Aorta (tissue), 5 donors: ENCODE measurements around the gene SMO. TPM values are rescaled to one million over a fixed set of nuclear protein-coding genes. Genes with fewer than 3 reads are reported as not detected.
A peak's percentile ranks its signal among the peaks of the same experiment; 100 is the strongest.

Experiments
- ATAC-seq: fragments of 200-7000 bp; cut with Tn5 transposase; one replicate; pipeline ENCODE4 v1.9.1; 2022; ENCODE audit warnings: moderate library complexity; ENCODE audit not compliant: low FRiP score
- DNase-seq, 2 donors: peaks; one replicate each; pipeline ENCODE4 v3.0.0-alpha.2; 2020
- H3K27ac ChIP-seq, 2 donors: one replicate each; pipeline ENCODE4 v1.5.1; 2013; ENCODE audit warnings: low read length in 2 of 2, mild to moderate bottlenecking in 2 of 2, moderate library complexity in 2 of 2, control low read depth in 1 of 2, inconsistent platforms in 1 of 2, low read depth in 1 of 2
- H3K27me3 ChIP-seq, 2 donors: one replicate each; pipeline ENCODE4 v1.6.1; 2013; ENCODE audit warnings: control low read depth in 1 of 2, low read length in 1 of 2, mild to moderate bottlenecking in 1 of 2, moderate library complexity in 1 of 2; ENCODE audit not compliant: insufficient read depth in 2 of 2, control insufficient read depth in 1 of 2
- H3K36me3 ChIP-seq, 2 donors: one replicate each; pipeline ENCODE4 v1.6.1; 2013; ENCODE audit warnings: control low read depth in 1 of 2, low read length in 1 of 2, mild to moderate bottlenecking in 1 of 2; ENCODE audit not compliant: insufficient read depth in 2 of 2, control insufficient read depth in 1 of 2
- H3K4me1 ChIP-seq, 2 donors: one replicate each; pipeline ENCODE4 v1.6.1; 2013; ENCODE audit warnings: low read length in 2 of 2, control low read depth in 1 of 2, mild to moderate bottlenecking in 1 of 2, moderate library complexity in 1 of 2; ENCODE audit not compliant: insufficient read depth in 2 of 2, control insufficient read depth in 1 of 2
- H3K4me3 ChIP-seq, 2 donors: one replicate each; pipeline ENCODE4 v1.5.1; 2013; ENCODE audit warnings: low read length in 2 of 2, control low read depth in 1 of 2, mild to moderate bottlenecking in 1 of 2
- H3K9me3 ChIP-seq: one replicate; pipeline ENCODE4 v1.6.1; 2013; ENCODE audit warnings: mild to moderate bottlenecking, low read length; ENCODE audit not compliant: control insufficient read depth
- WGBS, 2 donors: extraction: QIAGEN DNeasy Blood & Tissue Kit; methylation state at CpG; one replicate each; pipeline ENCODE4 v1.1.7; 2013; 5-methylcytosine and 5-hydroxymethylcytosine counted together
- intact Hi-C, 2 donors: fragments of 100-400 bp; cut with DNase I; formaldehyde crosslinking; loops; one replicate each; pipeline versions ENCODE4 v1.14.2 to v1.15.0; 2022
- polyA plus RNA-seq, 2 donors: library from polyadenylated mRNA; stranded (reverse); fragments of 200-250 nt; gene quantifications; one replicate each; pipeline ENCODE4 v1.2.3, GENCODE V29; 2013
- total RNA-seq, 2 donors: library from RNA; stranded (reverse); fragmentation: NEBNext Ultra II Directional; extraction: Animal tissue kit (Norgen Biotek cat#: 25700); gene quantifications; one replicate each; pipeline ENCODE4 v1.2.1, GENCODE V29; 2021
- donor health status: healthy with polysubstance abuse.
- donor health status: Bipolar disorder and iron deficiency.
- donor health status: DM: no; HTN: no; CAD: no.
- donor health status: DM: no; HTN: no; CAD: no.
- donor health status: DM: yes; HTN: yes; CAD: no.

The SMO gene
- total and polyA plus RNA-seq, 4 donors, result 2.9 to 17.6 (median 10.3) TPM

GRCh38 chr7:129186749-129187260, 1.6 kb upstream of the SMO start:
- intact Hi-C loops, result no loop called here
- WGBS, 2 donors, result 88 to 96% methylated on average over 6 of the region's 6 CpGs
- Histone ChIP-seq H3K36me3 (no peaks in the 10 kb centered on the region), H3K27ac (no peak overlapping the region), H3K27me3 (no peaks in the 10 kb centered on the region), H3K4me3 (no peak overlapping the region), H3K4me1 (no peaks in the 10 kb centered on the region), H3K9me3 (no peaks in the 10 kb centered on the region)
- DNase-seq (no peak), ATAC-seq (no peak)

- no peaks in the 10 kb centered on the region for H3K36me3 ChIP-seq
- DNase-seq (peak in 1 of 2 donors; percentile 74), ATAC-seq (no peak)
- intact Hi-C loops, result no loop called here
- no peaks in the 10 kb centered on the region for H3K9me3 ChIP-seq
- H3K27ac ChIP-seq, result no peak overlapping the region
- H3K4me1 ChIP-seq, result no peaks in the 10 kb centered on the region
- whole genome bisulfite sequencing, 2 donors, result 20% methylated on average over 14 of the region's 14 CpGs
- H3K27me3 ChIP-seq, result no peaks in the 10 kb centered on the region
- peak overlapping the region; percentile 74 to 90 for H3K4me3 ChIP-seq
Observed at GRCh38 chr7:129187681-129188371, 607 bp upstream of the SMO start.

- H3K4me3 ChIP-seq, result peak overlapping the region; percentile 74 to 90
- H3K4me1 ChIP-seq, result no peaks in the 10 kb centered on the region
- no peaks in the 10 kb centered on the region for H3K27me3 ChIP-seq
- 0 to 1% methylated on average over 66 to 83 of the region's 83 CpGs for WGBS, 2 donors
- peak in 1 of 2 donors; percentile 82 for DNase-seq
- no peaks in the 10 kb centered on the region for H3K36me3 ChIP-seq
- H3K27ac ChIP-seq, result no peak overlapping the region
- peak; percentile 48 for ATAC-seq
- intact Hi-C loops, result no loop called here
- H3K9me3 ChIP-seq, result no peaks in the 10 kb centered on the region
Observed at GRCh38 chr7:129188892-129189660, 643 bp downstream of the SMO start.

- no peaks in the 10 kb centered on the region for H3K4me1 ChIP-seq
- H3K9me3 ChIP-seq, result no peaks in the 10 kb centered on the region
- no peaks in the 10 kb centered on the region for H3K36me3 ChIP-seq
- ATAC-seq (no peak), DNase-seq (no peak)
- H3K27ac ChIP-seq, result no peak overlapping the region
- no peaks in the 10 kb centered on the region for H3K27me3 ChIP-seq
- 7 to 12% methylated on average over 13 of the region's 13 CpGs for WGBS, 2 donors
- H3K4me3 ChIP-seq, result peak overlapping the region; percentile 74 to 90
- intact Hi-C loops, result no loop called here
Observed at GRCh38 chr7:129189661-129190310, 1.4 kb downstream of the SMO start.

GRCh38 chr7:129191272-129191671, 2.8 kb downstream of the SMO start:
- intact Hi-C loops, result no loop called here
- Histone ChIP-seq H3K27ac (no peak overlapping the region), H3K4me3 (no peak overlapping the region), H3K4me1 (no peaks in the 10 kb centered on the region), H3K9me3 (no peaks in the 10 kb centered on the region), H3K27me3 (no peaks in the 10 kb centered on the region), H3K36me3 (no peaks in the 10 kb centered on the region)
- ATAC-seq (no peak), DNase-seq (no peak)
- 86 to 90% methylated on average over 3 of the region's 3 CpGs for WGBS, 2 donors

GRCh38 chr7:129193892-129194291, 5.5 kb downstream of the SMO start:
- Histone ChIP-seq H3K27me3 (no peaks in the 10 kb centered on the region), H3K4me3 (no peak overlapping the region), H3K27ac (no peak overlapping the region), H3K9me3 (no peaks in the 10 kb centered on the region), H3K4me1 (no peaks in the 10 kb centered on the region), H3K36me3 (no peaks in the 10 kb centered on the region)
- WGBS, 2 donors, result 96 to 99% methylated on average over 3 of the region's 3 CpGs
- ATAC-seq, result no peak
- intact Hi-C loops, result no loop called here
- no peak for DNase-seq

- Histone ChIP-seq H3K36me3 (no peaks in the 10 kb centered on the region), H3K4me3 (no peak overlapping the region), H3K27me3 (no peaks in the 10 kb centered on the region), H3K4me1 (no peaks in the 10 kb centered on the region), H3K27ac (no peak overlapping the region), H3K9me3 (no peaks in the 10 kb centered on the region)
- ATAC-seq (no peak), DNase-seq (no peak)
- intact Hi-C loops, result no loop called here
- 92 to 95% methylated on average over 4 of the region's 4 CpGs for WGBS, 2 donors
Observed at GRCh38 chr7:129197771-129198170, 9.3 kb downstream of the SMO start.

- intact Hi-C loops, result no loop called here
- 96 to 97% methylated on average over 4 of the region's 4 CpGs for WGBS, 2 donors
- Histone ChIP-seq H3K4me3 (no peak overlapping the region), H3K4me1 (no peaks in the 10 kb centered on the region), H3K36me3 (no peaks in the 10 kb centered on the region), H3K27me3 (no peaks in the 10 kb centered on the region), H3K27ac (no peak overlapping the region), H3K9me3 (no peaks in the 10 kb centered on the region)
- ATAC-seq (no peak), DNase-seq (no peak)
Observed at GRCh38 chr7:129199406-129199805, 11.0 kb downstream of the SMO start.
